22Rv1 (cell line): ENCODE data around the gene C2CD2.

Source experiments
- CTCF ChIP-seq: fragments of 450-650 bp; IDR thresholded peaks from 2 replicates; pipeline ENCODE4 v1.5.1; 2017; ENCODE audit warnings: mild to moderate bottlenecking
- ZFX ChIP-seq: fragments of 450-650 bp; IDR thresholded peaks from 2 replicates; pipeline ENCODE4 v1.6.1; 2017; ENCODE audit warnings: antibody characterized with exemption, borderline replicate concordance

- TF ChIP-seq CTCF: no peak
- TF ChIP-seq ZFX: no peak
These were observed 1.1 kb downstream of the C2CD2 start for GRCh38 chr21:41952568-41953248.
